ENCODE results near the gene CHMP6. TPM values are rescaled to one million over a fixed set of nuclear protein-coding genes. Genes with fewer than 3 reads are reported as not detected.

The CHMP6 gene
- polyA plus RNA-seq, 3 donors, result 20.3 to 44.8 (median 44.1) TPM

GRCh38 chr17:80962356-80963329 is 29.0 kb upstream of the CHMP6 start:
- TF ChIP-seq CTCF (IDR thresholded peaks at IDR 0.05), result no peak

GRCh38 chr17:80963812-80964543 is 27.7 kb upstream of the CHMP6 start:
- intact Hi-C loops (cut with micrococcal nuclease), result no loop called here

More at GRCh38 chr17:80962356-80963329, 29.0 kb upstream of the CHMP6 start:
- peaks cover 14 to 31% of the 10 kb centered on the region in 2 donors for H3K36me3 Mint-ChIP-seq
- H3K27ac Mint-ChIP-seq, result peak overlapping the region in 1 of 7 donors; percentile 50
- DNase-seq, result no peak
- no peaks in the 10 kb centered on the region for H3K27me3 Mint-ChIP-seq (ENCODE audit: low read depth in 3 of 3)
- H3K4me1 Mint-ChIP-seq, result no peaks in the 10 kb centered on the region
- no peak overlapping the region for H3K9ac ChIP-seq (ENCODE audit: insufficient read depth, low read length, poor library complexity, severe bottlenecking)
- no peaks in the 10 kb centered on the region for H3K27me3 ChIP-seq (ENCODE audit: control insufficient read depth in 2 of 2, insufficient read depth in 2 of 2, low read length in 2 of 2)
- peaks cover 0 to 7% of the 10 kb centered on the region in 2 donors for H3K36me3 ChIP-seq (replicated peaks in 1 of 2; ENCODE audit: control insufficient read depth in 1 of 2, insufficient read depth in 2 of 2, low read length in 2 of 2)
- H3K4me2 ChIP-seq (replicated peaks; ENCODE audit: extremely low read depth, low read length, poor library complexity, severe bottlenecking), result no peak overlapping the region
- no peak overlapping the region for H3K27ac ChIP-seq (ENCODE audit: low read depth in 1 of 2, low read length in 2 of 2)
- H3K4me3 Mint-ChIP-seq, result no peak overlapping the region
- H3K9me3 Mint-ChIP-seq, result no peaks in the 10 kb centered on the region
- intact Hi-C loops (cut with micrococcal nuclease), result no loop called here
- H4K20me1 ChIP-seq (ENCODE audit: insufficient read depth, low read length), result no peaks in the 10 kb centered on the region
- no peaks in the 10 kb centered on the region for H3K4me1 ChIP-seq (ENCODE audit: control insufficient read depth in 1 of 2, insufficient read depth in 2 of 2, low read length in 2 of 2)
- no peak overlapping the region for H3K4me3 ChIP-seq (replicated peaks in 1 of 3; ENCODE audit: low read depth in 2 of 3, low read length in 3 of 3)
- H3K9me3 ChIP-seq (replicated peaks in 1 of 2; ENCODE audit: control insufficient read depth in 1 of 2, insufficient read depth in 1 of 2, low read length in 2 of 2), result no peaks in the 10 kb centered on the region
- H2AFZ ChIP-seq (ENCODE audit: insufficient read depth, low read depth, low read length, poor library complexity, severe bottlenecking), result no peak overlapping the region
- H3K79me2 ChIP-seq (ENCODE audit: insufficient read depth, low read length), result no peaks in the 10 kb centered on the region
- 98% methylated on average over 26 of the region's 41 CpGs for WGBS (ENCODE audit: insufficient coverage)

More at GRCh38 chr17:80963812-80964543, 27.7 kb upstream of the CHMP6 start:
- peaks cover 0 to 4% (median 0%) of the 10 kb centered on the region in 3 donors for H3K27me3 Mint-ChIP-seq (ENCODE audit: low read depth in 3 of 3)
- no peaks in the 10 kb centered on the region for H3K79me2 ChIP-seq (ENCODE audit: insufficient read depth, low read length)
- no peak overlapping the region for H2AFZ ChIP-seq (ENCODE audit: insufficient read depth, low read depth, low read length, poor library complexity, severe bottlenecking)
- WGBS (ENCODE audit: insufficient coverage), result 94% methylated on average over 45 of the region's 49 CpGs
- H4K20me1 ChIP-seq (ENCODE audit: insufficient read depth, low read length), result no peaks in the 10 kb centered on the region
- H3K36me3 Mint-ChIP-seq, result peaks cover 14 to 31% of the 10 kb centered on the region in 2 donors
- H3K4me1 ChIP-seq (ENCODE audit: control insufficient read depth in 1 of 2, insufficient read depth in 2 of 2, low read length in 2 of 2), result peaks cover 0 to under 1% of the 10 kb centered on the region in 2 donors
- no peak for TF ChIP-seq CTCF (IDR thresholded peaks at IDR 0.05)
- H3K4me1 Mint-ChIP-seq, result peaks cover 1% of the 10 kb centered on the region
- no peak overlapping the region for H3K4me3 ChIP-seq (replicated peaks in 1 of 3; ENCODE audit: low read depth in 2 of 3, low read length in 3 of 3)
- no peaks in the 10 kb centered on the region for H3K27me3 ChIP-seq (ENCODE audit: control insufficient read depth in 2 of 2, insufficient read depth in 2 of 2, low read length in 2 of 2)
- H3K27ac ChIP-seq (ENCODE audit: low read depth in 1 of 2, low read length in 2 of 2), result no peak overlapping the region
- H3K4me3 Mint-ChIP-seq, result no peak overlapping the region
- no peak for DNase-seq
- H3K36me3 ChIP-seq (replicated peaks in 1 of 2; ENCODE audit: control insufficient read depth in 1 of 2, insufficient read depth in 2 of 2, low read length in 2 of 2), result peaks cover 0 to 7% of the 10 kb centered on the region in 2 donors
- H3K9ac ChIP-seq (ENCODE audit: insufficient read depth, low read length, poor library complexity, severe bottlenecking), result no peak overlapping the region
- H3K4me2 ChIP-seq (replicated peaks; ENCODE audit: extremely low read depth, low read length, poor library complexity, severe bottlenecking), result no peak overlapping the region
- H3K27ac Mint-ChIP-seq, result peak overlapping the region in 1 of 7 donors; percentile 46
- peaks cover 0 to 1% (median 0%) of the 10 kb centered on the region in 7 donors for H3K9me3 Mint-ChIP-seq
- H3K9me3 ChIP-seq (replicated peaks in 1 of 2; ENCODE audit: control insufficient read depth in 1 of 2, insufficient read depth in 1 of 2, low read length in 2 of 2), result no peaks in the 10 kb centered on the region

Measured in CD14-positive monocyte (primary cell).